Hematopoietic multipotent progenitor cell treated with erythropoietin and hydrocortisone succinate and interleukin-3 and kit ligand, for 4 days (in vitro differentiated cells): ENCODE results near the gene IL1A.
A peak's percentile ranks its signal among the peaks of the same experiment; 100 is the strongest.

Experiments used
- DNase-seq: peaks from one replicate; pipeline ENCODE4 v3.0.0-alpha.2; 2015

Gene IL1A

GRCh38 chr2:112724591-112725525 is 59.4 kb downstream of the IL1A start:
- DNase-seq = peak; percentile 79

- no peak for DNase-seq
Measured at GRCh38 chr2:112723995-112724394, 60.3 kb downstream of the IL1A start.
